ENCODE data around the gene SHISAL1. TPM values are rescaled to one million over a fixed set of nuclear protein-coding genes. Genes with fewer than 3 reads are reported as not detected.

SHISAL1 gene
- total RNA-seq, 1 experiment from 2014 or later: 1.1 TPM

DNA sequence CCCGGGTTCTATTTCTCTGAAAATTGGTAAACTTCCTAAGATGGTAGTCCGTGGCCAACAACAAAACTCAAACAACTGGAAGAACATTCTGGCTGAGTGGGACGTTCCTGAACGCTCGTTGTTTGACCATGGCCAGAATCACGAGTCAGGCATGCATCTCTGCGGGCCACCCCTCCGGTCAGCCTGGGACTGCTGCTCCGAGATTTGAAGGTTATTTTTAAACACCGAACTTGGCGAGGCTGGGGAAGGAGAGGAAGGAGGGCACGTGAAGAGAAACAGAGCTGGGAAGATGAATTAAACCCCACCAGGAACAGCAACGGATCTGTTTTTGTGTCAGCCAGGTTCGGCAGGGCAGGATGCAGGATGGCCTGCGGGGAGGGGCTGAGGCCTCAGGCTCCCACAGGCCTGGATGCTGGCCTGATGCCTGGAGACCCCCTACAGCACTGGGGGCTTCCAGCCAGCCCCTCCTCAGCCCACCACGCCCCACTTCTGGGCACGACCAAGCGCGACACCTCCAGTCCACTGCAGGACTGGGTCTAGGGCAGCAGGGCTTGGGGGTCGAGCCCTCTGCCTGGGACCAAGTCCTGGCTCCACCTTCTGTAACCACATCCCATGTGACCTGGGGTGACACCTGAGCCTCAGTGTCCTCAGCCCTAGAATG is 5.1 kb downstream of the SHISAL1 start:
- ATAC-seq (no peak), DNase-seq (no peak)
- H3K9ac ChIP-seq (ENCODE audit: low read length): no peak overlapping the region
- POLR2A ChIA-PET (ENCODE audit: unreplicated experiment): no interaction called here
- no peaks in the 10 kb centered on the region for H3K9me3 ChIP-seq (ENCODE audit: low read length)
- H3K4me3 ChIP-seq (ENCODE audit: low read length): no peak overlapping the region
- H3F3A ChIP-seq (ENCODE audit: low read length, unreplicated experiment): no peaks in the 10 kb centered on the region
- no TSS peak for BruUV-seq (replicated peaks)
- no peak overlapping the region for H3K4me2 ChIP-seq (ENCODE audit: low read length)
- no peaks in the 10 kb centered on the region for H3K36me3 ChIP-seq (ENCODE audit: low read depth, low read length)
- no peaks in the 10 kb centered on the region for H4K20me1 ChIP-seq (ENCODE audit: low read length)
- CTCF ChIA-PET: no interaction called here
- H2AFZ ChIP-seq (ENCODE audit: low read length): no peak overlapping the region
- H3K27ac ChIP-seq (ENCODE audit: low read length): no peak overlapping the region
- H3K4me1 ChIP-seq (ENCODE audit: insufficient read depth, low read length): peaks cover 17% of the 10 kb centered on the region
- no peaks in the 10 kb centered on the region for H3K27me3 ChIP-seq (ENCODE audit: low read length)
- intact Hi-C loops (cut with micrococcal nuclease): no loop called here
- no peaks in the 10 kb centered on the region for H3K9me2 ChIP-seq (replicated peaks; ENCODE audit: low read length)
- TF ChIP-seq, protein P1, sequence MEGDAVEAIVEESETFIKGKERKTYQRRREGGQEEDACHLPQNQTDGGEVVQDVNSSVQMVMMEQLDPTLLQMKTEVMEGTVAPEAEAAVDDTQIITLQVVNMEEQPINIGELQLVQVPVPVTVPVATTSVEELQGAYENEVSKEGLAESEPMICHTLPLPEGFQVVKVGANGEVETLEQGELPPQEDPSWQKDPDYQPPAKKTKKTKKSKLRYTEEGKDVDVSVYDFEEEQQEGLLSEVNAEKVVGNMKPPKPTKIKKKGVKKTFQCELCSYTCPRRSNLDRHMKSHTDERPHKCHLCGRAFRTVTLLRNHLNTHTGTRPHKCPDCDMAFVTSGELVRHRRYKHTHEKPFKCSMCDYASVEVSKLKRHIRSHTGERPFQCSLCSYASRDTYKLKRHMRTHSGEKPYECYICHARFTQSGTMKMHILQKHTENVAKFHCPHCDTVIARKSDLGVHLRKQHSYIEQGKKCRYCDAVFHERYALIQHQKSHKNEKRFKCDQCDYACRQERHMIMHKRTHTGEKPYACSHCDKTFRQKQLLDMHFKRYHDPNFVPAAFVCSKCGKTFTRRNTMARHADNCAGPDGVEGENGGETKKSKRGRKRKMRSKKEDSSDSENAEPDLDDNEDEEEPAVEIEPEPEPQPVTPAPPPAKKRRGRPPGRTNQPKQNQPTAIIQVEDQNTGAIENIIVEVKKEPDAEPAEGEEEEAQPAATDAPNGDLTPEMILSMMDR (conservative IDR thresholded peaks at IDR 0.05; ENCODE audit: low read depth, low read length): no peak
- no peak for TF ChIP-seq EZH2phosphoT487 (IDR thresholded peaks at IDR 0.05; ENCODE audit: borderline replicate concordance, low read length)
- TF ChIP-seq EZH2 (IDR thresholded peaks at IDR 0.05; ENCODE audit: low read length, unreplicated experiment): no peak
- H3K79me2 ChIP-seq (ENCODE audit: low read length): no peaks in the 10 kb centered on the region

DNA sequence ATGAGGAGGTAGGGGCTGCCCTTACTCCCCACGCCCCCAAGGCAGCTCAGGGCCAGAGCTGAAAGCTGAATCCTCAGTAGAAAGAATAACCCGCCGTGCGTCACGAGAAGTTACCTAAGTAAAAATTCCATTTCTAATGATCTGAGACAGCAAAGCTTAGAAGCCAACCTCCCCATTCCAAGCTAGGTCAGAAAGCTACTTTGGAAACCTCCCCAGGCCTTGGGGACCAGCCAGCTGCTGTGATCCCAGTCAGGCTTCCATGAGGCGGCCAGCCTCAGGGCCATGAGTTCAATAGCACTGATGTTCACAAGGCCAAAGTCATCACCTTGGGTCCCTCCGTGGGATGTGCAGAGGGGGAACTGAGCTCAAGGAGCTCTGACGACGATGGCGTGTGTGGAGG is 6.9 kb downstream of the SHISAL1 start:
- H4K20me1 ChIP-seq (ENCODE audit: low read length): no peaks in the 10 kb centered on the region
- H3F3A ChIP-seq (ENCODE audit: low read length, unreplicated experiment): no peaks in the 10 kb centered on the region
- H3K4me2 ChIP-seq (ENCODE audit: low read length): no peak overlapping the region
- ChIA-PET POLR2A (ENCODE audit: unreplicated experiment) (no interaction called here), CTCF (no interaction called here)
- BruUV-seq (replicated peaks): no TSS peak
- DNase-seq (no peak), ATAC-seq (no peak)
- peaks cover 14% of the 10 kb centered on the region for H3K4me1 ChIP-seq (ENCODE audit: insufficient read depth, low read length)
- H3K27ac ChIP-seq (ENCODE audit: low read length): no peak overlapping the region
- no peaks in the 10 kb centered on the region for H3K9me3 ChIP-seq (ENCODE audit: low read length)
- H3K9me2 ChIP-seq (replicated peaks; ENCODE audit: low read length): no peaks in the 10 kb centered on the region
- no peak overlapping the region for H3K4me3 ChIP-seq (ENCODE audit: low read length)
- no peak overlapping the region for H3K9ac ChIP-seq (ENCODE audit: low read length)
- no peaks in the 10 kb centered on the region for H3K36me3 ChIP-seq (ENCODE audit: low read depth, low read length)
- H3K79me2 ChIP-seq (ENCODE audit: low read length): no peaks in the 10 kb centered on the region
- no peak overlapping the region for H2AFZ ChIP-seq (ENCODE audit: low read length)
- no peak for TF ChIP-seq EZH2 (IDR thresholded peaks at IDR 0.05; ENCODE audit: low read length, unreplicated experiment)
- no peak for TF ChIP-seq EZH2phosphoT487 (IDR thresholded peaks at IDR 0.05; ENCODE audit: borderline replicate concordance, low read length)
- TF ChIP-seq, protein P1 (conservative IDR thresholded peaks at IDR 0.05; ENCODE audit: low read depth, low read length): no peak
- intact Hi-C loops (cut with micrococcal nuclease): no loop called here
- no peaks in the 10 kb centered on the region for H3K27me3 ChIP-seq (ENCODE audit: low read length)

DNA sequence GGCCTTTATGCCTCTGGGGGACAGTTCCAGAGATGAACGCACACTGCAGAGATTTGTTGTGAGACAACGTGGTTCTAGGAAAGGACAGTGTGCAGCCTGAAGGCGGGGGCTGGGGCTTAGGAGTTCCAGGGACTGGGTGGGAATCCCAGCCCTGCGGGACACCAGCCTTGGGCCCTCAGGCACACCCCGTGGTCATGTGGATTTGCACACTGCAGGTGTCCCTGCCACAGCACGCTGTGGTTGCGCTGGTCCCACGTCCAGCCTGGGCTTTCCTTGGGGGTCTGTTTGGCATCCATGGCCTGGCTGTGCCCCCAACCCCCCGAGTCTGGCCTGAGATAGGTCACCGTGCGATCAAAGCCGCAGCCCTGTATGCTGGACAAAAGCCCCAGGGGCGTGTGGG is 7.3 kb downstream of the SHISAL1 start:
- CTCF ChIA-PET: no interaction called here

More for the DNA sequence above, 7.3 kb downstream of the SHISAL1 start:
- H3K9me2 ChIP-seq (replicated peaks; ENCODE audit: low read length): no peaks in the 10 kb centered on the region
- no peak for ATAC-seq
- DNase-seq: no peak
- no peaks in the 10 kb centered on the region for H3K36me3 ChIP-seq (ENCODE audit: low read depth, low read length)
- no peak overlapping the region for H3K4me2 ChIP-seq (ENCODE audit: low read length)
- H3K27ac ChIP-seq (ENCODE audit: low read length): no peak overlapping the region
- TF ChIP-seq EZH2 (IDR thresholded peaks at IDR 0.05; ENCODE audit: low read length, unreplicated experiment) (no peak), EZH2phosphoT487 (IDR thresholded peaks at IDR 0.05; ENCODE audit: borderline replicate concordance, low read length) (no peak)
- TF ChIP-seq, protein P1 (conservative IDR thresholded peaks at IDR 0.05; ENCODE audit: low read depth, low read length): no peak
- BruUV-seq (replicated peaks): no TSS peak
- no peak overlapping the region for H3K4me3 ChIP-seq (ENCODE audit: low read length)
- H3K9me3 ChIP-seq (ENCODE audit: low read length): no peaks in the 10 kb centered on the region
- POLR2A ChIA-PET (ENCODE audit: unreplicated experiment): no interaction called here
- no peak overlapping the region for H3K9ac ChIP-seq (ENCODE audit: low read length)
- H3K79me2 ChIP-seq (ENCODE audit: low read length): no peaks in the 10 kb centered on the region
- H3K27me3 ChIP-seq (ENCODE audit: low read length): no peaks in the 10 kb centered on the region
- no peaks in the 10 kb centered on the region for H3F3A ChIP-seq (ENCODE audit: low read length, unreplicated experiment)
- H2AFZ ChIP-seq (ENCODE audit: low read length): no peak overlapping the region
- no peaks in the 10 kb centered on the region for H4K20me1 ChIP-seq (ENCODE audit: low read length)
- peaks cover 14% of the 10 kb centered on the region for H3K4me1 ChIP-seq (ENCODE audit: insufficient read depth, low read length)
- intact Hi-C loops (cut with micrococcal nuclease): no loop called here

Data from PC-3 (cell line).